Activated CD4-positive, alpha-beta T cell treated with anti-CD3 and anti-CD28 coated beads, Interleukin-2, amount 10 ng/mL, durations not matched to agents 7 days and 5 days (primary cell): ENCODE measurements around the gene BANP. TPM values are rescaled to one million over a fixed set of nuclear protein-coding genes. Genes with fewer than 3 reads are reported as not detected.

Source experiments
- CTCF ChIA-PET: fragments of 350-600 bp; sonication (Branson Sonifier 250); formaldehyde crosslinking; loops from one replicate; lab custom pipeline; 2021; ENCODE audit warnings: antibody characterized with exemption; lab: Charles Lee
- POLR2A ChIA-PET: fragments of 350-600 bp; sonication (Branson Sonifier 250); formaldehyde crosslinking; loops from one replicate; lab custom pipeline; 2021; ENCODE audit warnings: antibody characterized with exemption; lab: Charles Lee
- DNase-seq: peaks from one replicate; pipeline ENCODE4 v3.0.0-alpha.2; 2020
- H3K27ac Mint-ChIP-seq: one replicate; pipeline ENCODE4 v1.8.0; 2021; ENCODE audit warnings: mild to moderate bottlenecking, moderate library complexity, mixed read lengths
- H3K27me3 Mint-ChIP-seq: one replicate; pipeline ENCODE4 v1.8.0; 2021; ENCODE audit warnings: mixed read lengths
- H3K36me3 Mint-ChIP-seq: one replicate; pipeline ENCODE4 v1.8.0; 2021; ENCODE audit warnings: low read depth, mixed read lengths
- H3K4me1 Mint-ChIP-seq: one replicate; pipeline ENCODE4 v1.8.0; 2021; ENCODE audit warnings: mixed read lengths
- H3K4me3 Mint-ChIP-seq: one replicate; pipeline ENCODE4 v1.8.0; 2021; ENCODE audit warnings: mild to moderate bottlenecking, moderate library complexity, mixed read lengths
- H3K9me3 Mint-ChIP-seq: one replicate; pipeline ENCODE4 v1.8.0; 2021; ENCODE audit warnings: mixed read lengths
- total RNA-seq, 2 experiments: library from RNA; stranded (reverse); gene quantifications; one replicate each; pipeline ENCODE4 v1.2.3, GENCODE V29; 2021

The BANP gene
- total RNA-seq, 2 experiments from 2014 or later, result 43.2 to 45.5 TPM

GRCh38 chr16:88121886-88122580 lies 170.8 kb downstream of the BANP start:
- CTCF ChIA-PET, result no interaction called here
- DNase-seq, result no peak
- H3K4me1 Mint-ChIP-seq, result no peaks in the 10 kb centered on the region
- H3K27me3 Mint-ChIP-seq, result no peaks in the 10 kb centered on the region
- H3K9me3 Mint-ChIP-seq, result no peaks in the 10 kb centered on the region
- H3K4me3 Mint-ChIP-seq, result no peak overlapping the region
- no peaks in the 10 kb centered on the region for H3K36me3 Mint-ChIP-seq
- H3K27ac Mint-ChIP-seq, result no peak overlapping the region
- POLR2A ChIA-PET, result no interaction called here

Other genes with a start within 250 kb of the BANP start
- 100 to 1,000 TPM in 1 of 2 experiments, 10 to 100 TPM in 1; 83.2 to 102 TPM for gene KLHDC4, start 185.4 kb upstream of the BANP start, total RNA-seq
- gene SLC7A5, start 81.9 kb upstream of the BANP start, total RNA-seq, result 10 to 100 TPM; 73.1 to 77.1 TPM
- gene CA5A, start 14.9 kb upstream of the BANP start, total RNA-seq, result not detected